Measurements from ENCODE around the gene FCAMR. TPM values are rescaled to one million over a fixed set of nuclear protein-coding genes. Genes with fewer than 3 reads are reported as not detected.

Gene FCAMR
- polyA plus RNA-seq, 1 donor (not counting 4 experiments of a cell fraction or from before 2014, with no cell fraction given): not detected

GRCh38 chr1:206947255-206947654, 23.0 kb downstream of the FCAMR start:
- Histone ChIP-seq H4K20me1 (ENCODE audit: control insufficient read depth, extremely low read depth, insufficient read depth, low read length) (no peaks in the 10 kb centered on the region), H3K9ac (ENCODE audit: control insufficient read depth, extremely low read depth, insufficient read depth, low read length) (no peak overlapping the region), H3K4me2 (ENCODE audit: control insufficient read depth, extremely low read depth, insufficient read depth, low read depth, low read length) (no peak overlapping the region), H3K27me3 (ENCODE audit: control insufficient read depth, extremely low read depth, insufficient read depth, low read length) (peaks cover 10% of the 10 kb centered on the region), H3K9me3 (ENCODE audit: control insufficient read depth, low read depth, low read length) (no peaks in the 10 kb centered on the region), H3K36me3 (ENCODE audit: control insufficient read depth in 2 of 2, extremely low read depth in 1 of 2, insufficient read depth in 2 of 2, low read length in 2 of 2) (no peaks in the 10 kb centered on the region), H3K27ac (ENCODE audit: control insufficient read depth, insufficient read depth, low read length) (no peak overlapping the region), H3K4me3 (ENCODE audit: control insufficient read depth in 2 of 3, extremely low read depth in 1 of 3, insufficient read depth in 2 of 3, low read depth in 1 of 3, low read length in 3 of 3) (no peak overlapping the region), H3K9me1 (ENCODE audit: control insufficient read depth, extremely low read depth, insufficient read depth, low read length) (no peaks in the 10 kb centered on the region), H3K79me2 (ENCODE audit: control insufficient read depth, insufficient read depth, low read length) (no peaks in the 10 kb centered on the region), H3K4me1 (ENCODE audit: control insufficient read depth, extremely low read depth, insufficient read depth, low read length) (peaks cover 5% of the 10 kb centered on the region), H2AFZ (ENCODE audit: control insufficient read depth, low read length) (no peak overlapping the region)
- dilution Hi-C loops (cut with MboI; ENCODE audit: extremely low pct_ligation_motif_present, low sequenced_read_pairs): no loop called here
- TF ChIP-seq EZH2 (IDR thresholded peaks at IDR 0.05; ENCODE audit: low read length) (no peak), CTCF (optimal IDR thresholded peaks at IDR 0.05 in 1 of 3, IDR thresholded peaks at IDR 0.05 in 1 of 3, conservative IDR thresholded peaks at IDR 0.05 in 1 of 3; ENCODE audit: extremely low read depth in 1 of 3, insufficient read depth in 2 of 3, low read length in 3 of 3) (no peak)
- FAIRE-seq (no peak), DNase-seq (ENCODE audit: low read depth, low spot score) (no peak)

- no peak within 1 kb of the TSS for H3K27ac ChIP-seq (ENCODE audit: control insufficient read depth, insufficient read depth, low read length)
- no peak within 1 kb of the TSS for H2AFZ ChIP-seq (ENCODE audit: control insufficient read depth, low read length)
- DNase-seq (ENCODE audit: low read depth, low spot score) (no peak), FAIRE-seq (no peak)
- no peak within 1 kb of the TSS for H3K9ac ChIP-seq (ENCODE audit: control insufficient read depth, extremely low read depth, insufficient read depth, low read length)
- TF ChIP-seq CTCF (optimal IDR thresholded peaks at IDR 0.05 in 1 of 3, IDR thresholded peaks at IDR 0.05 in 1 of 3, conservative IDR thresholded peaks at IDR 0.05 in 1 of 3; ENCODE audit: extremely low read depth in 1 of 3, insufficient read depth in 2 of 3, low read length in 3 of 3) (no peak), EZH2 (IDR thresholded peaks at IDR 0.05; ENCODE audit: low read length) (no peak)
- dilution Hi-C loops (cut with MboI; ENCODE audit: extremely low pct_ligation_motif_present, low sequenced_read_pairs): no loop called here
- no peaks in the 10 kb centered on the region for H3K4me1 ChIP-seq (ENCODE audit: control insufficient read depth, extremely low read depth, insufficient read depth, low read length)
- no peaks in the 10 kb centered on the region for H3K9me1 ChIP-seq (ENCODE audit: control insufficient read depth, extremely low read depth, insufficient read depth, low read length)
- H3K4me2 ChIP-seq (ENCODE audit: control insufficient read depth, extremely low read depth, insufficient read depth, low read depth, low read length): no peak within 1 kb of the TSS
- H3K36me3 ChIP-seq (ENCODE audit: control insufficient read depth in 2 of 2, extremely low read depth in 1 of 2, insufficient read depth in 2 of 2, low read length in 2 of 2): no peaks in the 10 kb centered on the region
- no peaks in the 10 kb centered on the region for H3K9me3 ChIP-seq (ENCODE audit: control insufficient read depth, low read depth, low read length)
- H3K4me3 ChIP-seq (ENCODE audit: control insufficient read depth in 2 of 3, extremely low read depth in 1 of 3, insufficient read depth in 2 of 3, low read depth in 1 of 3, low read length in 3 of 3): no peak within 1 kb of the TSS
- H3K27me3 ChIP-seq (ENCODE audit: control insufficient read depth, extremely low read depth, insufficient read depth, low read length): peaks cover 10% of the 10 kb centered on the region
- no peaks in the 10 kb centered on the region for H4K20me1 ChIP-seq (ENCODE audit: control insufficient read depth, extremely low read depth, insufficient read depth, low read length)
- no peaks in the 10 kb centered on the region for H3K79me2 ChIP-seq (ENCODE audit: control insufficient read depth, insufficient read depth, low read length)
Observed at GRCh38 chr1:206946261-206946660, 24.0 kb downstream of the FCAMR start, which contains the start of gene PIGR. Gene PIGR, minus strand, starts transcription at chr1:206946466. Its CDS starts 5,935 bp downstream, at chr1:206940531.

All from keratinocyte (primary cell).